Inflammatory macrophage treated with lipopolysaccharide for 4 hours (primary cell): ENCODE results near the gene CDK5RAP3.
"Not testable (repeated sequence)": the region's sequence is repeated elsewhere in the genome, so short reads cannot be mapped to it uniquely, and the experiment has no call there.

Source experiments
- DNase-seq: peaks from one replicate; pipeline ENCODE4 v3.0.0-alpha.2; 2020

CDK5RAP3 gene, protein sequence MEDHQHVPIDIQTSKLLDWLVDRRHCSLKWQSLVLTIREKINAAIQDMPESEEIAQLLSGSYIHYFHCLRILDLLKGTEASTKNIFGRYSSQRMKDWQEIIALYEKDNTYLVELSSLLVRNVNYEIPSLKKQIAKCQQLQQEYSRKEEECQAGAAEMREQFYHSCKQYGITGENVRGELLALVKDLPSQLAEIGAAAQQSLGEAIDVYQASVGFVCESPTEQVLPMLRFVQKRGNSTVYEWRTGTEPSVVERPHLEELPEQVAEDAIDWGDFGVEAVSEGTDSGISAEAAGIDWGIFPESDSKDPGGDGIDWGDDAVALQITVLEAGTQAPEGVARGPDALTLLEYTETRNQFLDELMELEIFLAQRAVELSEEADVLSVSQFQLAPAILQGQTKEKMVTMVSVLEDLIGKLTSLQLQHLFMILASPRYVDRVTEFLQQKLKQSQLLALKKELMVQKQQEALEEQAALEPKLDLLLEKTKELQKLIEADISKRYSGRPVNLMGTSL

GRCh38 chr17:47970725-47971499, at the start of gene CDK5RAP3:
Gene CDK5RAP3 (plus strand): TSS chr17:47971113. CDS start chr17:47971147, 34 bp downstream.
- DNase-seq, result peak; percentile 100

- DNase-seq, result no peak
Measured at GRCh38 chr17:47924785-47925677, 45.9 kb upstream of the CDK5RAP3 start.

- no peak for DNase-seq
Measured at GRCh38 chr17:47925678-47925988, 45.3 kb upstream of the CDK5RAP3 start.

- DNase-seq, result no peak
Measured at GRCh38 chr17:47927821-47928400, 43.0 kb upstream of the CDK5RAP3 start.

DNA sequence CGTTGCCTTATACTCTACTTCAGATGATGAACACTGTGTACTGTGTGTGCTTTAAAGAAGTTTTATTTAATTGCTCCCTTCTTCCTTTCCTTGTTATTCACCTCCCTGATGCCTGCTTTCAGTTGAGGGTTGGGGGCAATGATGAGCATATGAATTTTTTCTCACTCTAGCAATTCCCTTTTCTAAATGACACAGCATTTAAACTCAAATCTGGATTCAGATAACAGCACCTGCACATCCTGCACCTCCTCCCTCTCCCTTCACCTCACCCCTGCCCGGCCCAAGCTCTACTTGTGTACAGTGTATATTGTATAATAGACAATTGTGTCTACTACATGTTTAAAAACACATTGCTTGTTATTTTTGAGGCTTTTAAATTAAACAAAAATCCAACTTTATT, 42.5 kb upstream of the CDK5RAP3 start:
- no peak for DNase-seq

DNA sequence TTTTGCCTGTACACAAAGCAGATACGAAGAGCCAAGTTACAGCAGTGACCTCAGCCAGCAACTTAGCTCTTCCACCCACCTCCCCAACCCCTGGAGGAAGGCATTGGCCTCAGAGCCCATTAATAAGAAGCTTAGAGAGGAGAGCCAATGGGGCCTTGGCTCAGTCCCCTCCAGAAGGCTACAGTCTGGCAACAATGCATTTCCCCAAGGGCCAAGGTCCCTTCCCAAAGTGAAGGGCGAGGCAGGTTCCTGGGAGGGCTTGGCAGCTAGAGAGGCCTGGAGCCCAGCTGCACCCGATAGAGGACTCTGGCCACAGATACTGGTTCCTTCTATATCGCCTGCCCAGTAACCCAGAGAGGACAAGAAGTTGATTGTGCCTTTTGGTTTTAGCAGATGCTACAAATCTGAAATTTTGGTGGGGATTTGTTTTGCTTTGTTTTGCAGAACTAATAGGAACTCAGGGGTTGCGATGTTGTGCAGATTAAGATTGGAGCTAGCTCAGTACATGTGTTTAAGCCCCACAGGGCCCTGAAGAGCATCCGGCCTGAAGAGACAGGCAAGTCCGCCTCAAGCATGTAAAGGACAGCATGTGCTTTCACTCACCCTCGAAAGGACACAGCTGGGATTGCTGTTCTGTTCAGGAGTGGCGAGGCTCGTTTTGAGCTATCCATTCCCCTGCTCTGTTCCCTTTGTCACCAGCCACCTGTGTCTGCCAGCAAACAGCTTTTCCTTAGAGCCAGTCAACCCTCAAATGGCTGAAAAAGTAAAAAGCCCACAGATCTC, 41.5 kb upstream of the CDK5RAP3 start:
- no peak for DNase-seq

DNA sequence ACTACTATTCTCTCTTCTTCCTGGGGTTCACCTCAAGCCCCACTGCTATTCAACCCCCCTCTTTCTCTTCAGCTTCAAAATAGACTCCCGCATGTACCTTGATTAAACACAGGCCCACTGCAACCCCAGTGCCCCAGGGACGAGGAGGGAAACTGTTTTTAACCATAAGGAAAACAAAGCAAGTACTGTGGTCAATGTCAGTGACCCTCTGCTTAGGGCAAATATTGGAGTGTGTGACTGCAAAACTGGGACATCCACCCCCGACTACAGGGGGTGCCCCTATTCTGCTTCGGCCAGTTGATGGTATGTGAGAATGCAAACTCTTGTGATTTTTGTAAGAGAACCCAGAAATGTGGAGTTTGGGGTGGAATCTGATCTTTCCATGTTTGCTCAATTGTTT, 39.1 kb upstream of the CDK5RAP3 start:
- no peak for DNase-seq

DNA sequence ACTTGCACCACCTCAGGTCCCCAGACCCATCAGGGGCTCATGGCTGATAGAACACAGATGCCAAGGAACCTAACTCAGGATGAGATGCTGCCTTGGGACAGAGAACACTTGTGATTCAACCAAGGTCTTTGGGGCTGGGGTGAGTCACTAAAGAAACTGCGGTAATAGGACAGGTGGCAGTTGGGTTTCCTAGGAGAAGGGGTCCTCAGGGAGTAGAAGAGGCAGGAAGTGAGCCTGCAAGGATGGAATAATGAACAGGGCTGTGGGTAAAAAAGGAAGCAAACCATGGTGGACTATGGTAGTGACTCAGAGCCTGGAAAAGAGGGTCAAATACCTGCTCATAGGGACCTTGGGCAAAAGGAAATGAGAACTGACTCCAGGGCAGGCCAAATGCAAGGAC, 36.1 kb upstream of the CDK5RAP3 start:
- no peak for DNase-seq

DNA sequence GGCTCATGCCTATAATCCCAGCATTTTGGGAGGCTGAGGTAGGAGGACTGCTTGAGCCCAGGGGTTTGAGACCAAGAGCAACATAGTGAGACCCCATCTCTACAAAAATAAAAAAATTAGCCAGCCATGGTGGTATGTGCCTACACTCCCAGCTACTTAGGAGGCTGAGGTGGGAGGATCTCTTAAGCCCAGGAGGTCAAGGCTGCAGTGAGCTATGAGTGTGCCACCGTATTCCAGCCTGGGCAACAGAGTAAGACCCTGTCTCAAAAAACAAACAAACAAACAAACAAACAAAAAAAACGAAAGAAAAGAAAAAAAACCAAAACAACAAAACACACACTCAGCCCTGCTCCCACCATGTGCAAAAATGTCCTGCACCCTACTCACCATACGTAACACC, 35.4 kb upstream of the CDK5RAP3 start:
- not testable (repeated sequence) for DNase-seq

- no peak for DNase-seq
Measured at GRCh38 chr17:47935961-47936360, 35.0 kb upstream of the CDK5RAP3 start.

- peak; percentile 17 for DNase-seq
Measured at GRCh38 chr17:47937941-47938340, 33.0 kb upstream of the CDK5RAP3 start.

GRCh38 chr17:47941246-47942095, 29.4 kb upstream of the CDK5RAP3 start, which contains the start of gene PNPO:
Gene PNPO (plus strand): TSS chr17:47941571. CDS start chr17:47941676, 105 bp downstream.
- DNase-seq, result peak; percentile 98

- no peak for DNase-seq
Measured at GRCh38 chr17:47942096-47942510, 28.8 kb upstream of the CDK5RAP3 start.

- DNase-seq, result no peak
Measured at GRCh38 chr17:47942568-47942967, 28.3 kb upstream of the CDK5RAP3 start.

DNA sequence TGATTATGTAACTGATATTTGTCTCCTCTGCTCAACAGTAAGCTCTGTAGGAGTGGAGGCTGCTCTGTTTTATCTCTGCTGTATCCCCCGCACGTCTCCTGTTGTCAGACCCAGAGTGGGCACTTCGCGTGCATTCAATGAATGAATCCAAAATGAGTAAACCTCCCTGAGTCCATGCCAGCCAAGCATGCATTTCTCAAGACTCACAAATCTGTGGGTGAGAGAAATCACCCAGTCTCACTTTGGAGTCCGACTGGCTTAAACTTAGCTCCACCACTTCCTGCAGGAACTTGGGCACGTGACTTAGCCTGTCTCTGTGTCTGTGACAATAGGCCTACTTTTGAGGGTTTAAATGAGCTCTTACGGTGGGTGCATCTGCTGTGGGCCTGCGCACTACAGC, 25.8 kb upstream of the CDK5RAP3 start:
- DNase-seq, result peak; percentile 75

- DNase-seq, result peak; percentile 76
Measured at GRCh38 chr17:47945529-47946508, 25.1 kb upstream of the CDK5RAP3 start.

GRCh38 chr17:47946516-47946915, 24.4 kb upstream of the CDK5RAP3 start:
- no peak for DNase-seq

GRCh38 chr17:47946929-47947397, 23.9 kb upstream of the CDK5RAP3 start:
- DNase-seq, result peak; percentile 79

DNA sequence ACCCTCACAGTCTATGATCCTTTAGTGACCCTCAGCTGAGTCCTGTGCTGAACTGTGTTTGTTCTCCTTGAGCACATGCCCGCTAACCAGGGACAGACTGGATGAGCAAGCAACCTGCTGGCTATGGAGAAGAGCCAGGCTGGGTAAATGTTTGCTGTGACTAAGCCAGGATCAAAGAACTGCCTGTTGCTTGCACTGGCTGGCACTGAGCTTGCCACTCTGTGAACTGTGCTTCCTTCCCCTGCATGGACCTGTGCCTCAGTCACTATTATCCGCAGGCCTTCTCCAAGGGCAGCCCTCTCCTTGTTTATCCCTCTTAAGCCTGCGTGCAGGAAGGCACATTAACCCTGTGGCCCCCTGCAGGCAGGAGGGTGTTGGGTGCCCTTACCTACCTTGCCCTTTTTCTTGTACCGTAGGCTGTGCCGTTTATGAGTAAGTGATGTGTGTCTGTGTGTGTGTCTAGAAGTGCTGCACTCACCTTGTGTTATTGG, 22.2 kb upstream of the CDK5RAP3 start:
- no peak for DNase-seq
